ENCODE data around the gene CHTF18. TPM values are rescaled to one million over a fixed set of nuclear protein-coding genes. Genes with fewer than 3 reads are reported as not detected.

Gene CHTF18
- total RNA-seq, 6 experiments from 2014 or later: 2.9 to 7.8 (median 4.6) TPM

DNA sequence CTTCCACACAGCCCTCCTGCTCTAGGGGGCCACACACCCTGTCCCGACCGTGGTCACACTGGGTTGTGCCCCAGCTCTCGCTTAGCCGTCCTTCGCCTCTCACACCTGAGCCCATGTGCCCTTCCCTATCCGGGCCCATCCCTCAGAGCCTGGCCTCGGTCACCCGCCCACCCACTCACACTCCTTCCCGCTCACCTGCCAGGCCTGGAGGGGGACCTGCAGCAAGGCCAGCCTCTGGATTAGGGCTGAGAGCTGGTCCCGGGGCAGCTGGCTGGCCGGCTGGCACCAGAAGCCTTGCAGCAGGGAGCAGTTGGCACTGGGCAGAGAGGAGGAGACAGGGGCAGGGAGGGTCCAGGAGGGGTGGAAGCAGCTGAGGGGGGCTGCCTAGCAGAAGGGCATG is 10.0 kb upstream of the CHTF18 start:
- 50% methylated on average over 2 of the region's 11 CpGs for WGBS (ENCODE audit: insufficient coverage, low coverage, low lambda C conversion rate, missing lambda C conversion rate)
- Histone ChIP-seq H3K36me3 (no peaks in the 10 kb centered on the region), H3K27me3 (no peaks in the 10 kb centered on the region), H3K4me1 (no peaks in the 10 kb centered on the region), H3K27ac (no peak overlapping the region), H3K4me3 (no peak overlapping the region), H3K9me3 (no peaks in the 10 kb centered on the region)
- intact Hi-C loops (cut with DNase I): no loop called here
- DNase-seq (no peak), ATAC-seq (no peak)
- TF ChIP-seq, protein P1, sequence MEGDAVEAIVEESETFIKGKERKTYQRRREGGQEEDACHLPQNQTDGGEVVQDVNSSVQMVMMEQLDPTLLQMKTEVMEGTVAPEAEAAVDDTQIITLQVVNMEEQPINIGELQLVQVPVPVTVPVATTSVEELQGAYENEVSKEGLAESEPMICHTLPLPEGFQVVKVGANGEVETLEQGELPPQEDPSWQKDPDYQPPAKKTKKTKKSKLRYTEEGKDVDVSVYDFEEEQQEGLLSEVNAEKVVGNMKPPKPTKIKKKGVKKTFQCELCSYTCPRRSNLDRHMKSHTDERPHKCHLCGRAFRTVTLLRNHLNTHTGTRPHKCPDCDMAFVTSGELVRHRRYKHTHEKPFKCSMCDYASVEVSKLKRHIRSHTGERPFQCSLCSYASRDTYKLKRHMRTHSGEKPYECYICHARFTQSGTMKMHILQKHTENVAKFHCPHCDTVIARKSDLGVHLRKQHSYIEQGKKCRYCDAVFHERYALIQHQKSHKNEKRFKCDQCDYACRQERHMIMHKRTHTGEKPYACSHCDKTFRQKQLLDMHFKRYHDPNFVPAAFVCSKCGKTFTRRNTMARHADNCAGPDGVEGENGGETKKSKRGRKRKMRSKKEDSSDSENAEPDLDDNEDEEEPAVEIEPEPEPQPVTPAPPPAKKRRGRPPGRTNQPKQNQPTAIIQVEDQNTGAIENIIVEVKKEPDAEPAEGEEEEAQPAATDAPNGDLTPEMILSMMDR (IDR thresholded peaks at IDR 0.05): no peak
- TF ChIP-seq POLR2A (IDR thresholded peaks at IDR 0.05): no peak

DNA sequence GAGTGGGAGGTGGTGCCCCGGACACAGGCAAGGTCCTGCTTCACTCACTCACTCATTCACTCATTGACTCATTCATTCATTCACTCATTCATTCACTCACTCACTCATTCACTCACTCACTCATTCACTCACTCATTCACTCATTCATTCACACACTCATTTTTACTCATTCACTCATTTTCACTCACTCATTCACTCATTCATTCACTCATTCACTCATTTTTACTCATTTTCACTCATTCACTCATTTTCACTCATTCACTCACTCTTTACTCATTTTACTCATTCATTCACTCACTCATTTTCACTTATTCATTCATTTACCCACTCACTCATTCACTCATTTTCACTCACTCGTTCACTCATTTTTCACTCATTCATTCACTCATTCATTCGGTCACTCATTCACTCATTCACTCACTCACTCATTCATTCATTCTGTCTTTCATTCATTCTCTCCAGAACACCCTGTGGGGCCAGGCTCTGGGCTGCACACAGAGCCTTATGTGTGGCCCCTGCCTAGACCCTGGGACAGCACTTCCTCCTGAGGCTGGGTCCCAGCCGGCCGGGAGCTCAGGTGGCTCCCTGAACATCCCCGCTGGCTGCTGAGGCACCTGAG is 9.4 kb upstream of the CHTF18 start:
- TF ChIP-seq, protein P1 (IDR thresholded peaks at IDR 0.05): no peak
- TF ChIP-seq POLR2A (IDR thresholded peaks at IDR 0.05): no peak
- H3K27me3 ChIP-seq: no peaks in the 10 kb centered on the region
- DNase-seq (no peak), ATAC-seq (no peak)
- intact Hi-C loops (cut with DNase I): no loop called here
- WGBS (ENCODE audit: insufficient coverage, low coverage, low lambda C conversion rate, missing lambda C conversion rate): 68% methylated on average over 6 of the region's 6 CpGs
- no peaks in the 10 kb centered on the region for H3K4me1 ChIP-seq
- no peaks in the 10 kb centered on the region for H3K9me3 ChIP-seq
- no peak overlapping the region for H3K27ac ChIP-seq
- no peaks in the 10 kb centered on the region for H3K36me3 ChIP-seq
- H3K4me3 ChIP-seq: no peak overlapping the region

DNA sequence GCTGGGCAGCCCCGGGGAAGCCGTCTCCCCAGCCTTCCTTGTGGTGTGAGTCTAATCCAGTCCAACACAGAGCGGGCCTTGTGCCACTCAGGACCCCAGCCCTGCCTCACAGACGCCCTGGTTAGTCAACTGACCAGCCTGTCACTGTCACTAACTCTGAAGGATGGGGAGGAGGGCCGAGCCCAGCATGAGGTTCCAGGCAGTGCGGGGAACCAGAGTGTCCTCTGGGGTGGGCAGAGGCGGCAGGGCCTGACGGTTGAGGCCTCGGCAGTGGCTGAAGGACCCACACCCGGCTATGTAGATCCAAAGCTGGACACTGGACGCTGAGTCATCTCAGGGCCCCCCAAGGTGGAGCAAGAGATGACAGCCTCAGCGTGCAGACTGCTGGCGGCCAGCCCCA is 8.9 kb upstream of the CHTF18 start:
- 80% methylated on average over 1 of the region's 13 CpGs for WGBS (ENCODE audit: insufficient coverage, low coverage, low lambda C conversion rate, missing lambda C conversion rate)
- Histone ChIP-seq H3K4me3 (no peak overlapping the region), H3K4me1 (no peaks in the 10 kb centered on the region), H3K9me3 (no peaks in the 10 kb centered on the region), H3K27ac (no peak overlapping the region), H3K27me3 (no peaks in the 10 kb centered on the region), H3K36me3 (no peaks in the 10 kb centered on the region)
- TF ChIP-seq, protein P1 (IDR thresholded peaks at IDR 0.05): no peak
- no peak for TF ChIP-seq POLR2A (IDR thresholded peaks at IDR 0.05)
- ATAC-seq: no peak
- no peak for DNase-seq
- intact Hi-C loops (cut with DNase I): no loop called here

DNA sequence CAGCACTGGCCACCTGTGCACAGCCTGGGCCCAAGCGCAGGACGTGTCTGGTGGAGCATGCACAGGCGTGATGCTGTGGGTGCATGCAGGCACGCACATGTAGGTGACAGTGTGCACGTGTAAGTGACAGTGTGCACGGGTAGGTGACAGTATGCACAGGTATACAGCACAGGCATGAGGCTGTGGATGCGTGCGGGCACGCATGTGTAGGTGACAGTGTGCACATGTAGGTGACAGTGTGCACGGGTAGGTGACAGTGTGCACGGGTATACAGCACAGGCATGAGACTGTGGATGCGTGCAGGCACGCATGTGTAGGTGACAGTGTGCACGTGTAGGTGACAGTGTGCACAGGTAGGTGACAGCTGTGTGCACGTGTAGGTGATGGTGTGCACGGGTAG is 8.1 kb upstream of the CHTF18 start:
- Histone ChIP-seq H3K36me3 (no peaks in the 10 kb centered on the region), H3K27me3 (no peaks in the 10 kb centered on the region), H3K9me3 (no peaks in the 10 kb centered on the region), H3K27ac (no peak overlapping the region), H3K4me1 (no peaks in the 10 kb centered on the region), H3K4me3 (no peak overlapping the region)
- intact Hi-C loops (cut with DNase I): loop anchor here in 1 of 2 donors (5.0 kb wide), 1 partner anchor 73 kb away; the partner anchor contains the start of gene FBXL16
- ATAC-seq (no peak), DNase-seq (no peak)
- 67% methylated on average over 14 of the region's 16 CpGs for WGBS (ENCODE audit: insufficient coverage, low coverage, low lambda C conversion rate, missing lambda C conversion rate)
- TF ChIP-seq POLR2A (IDR thresholded peaks at IDR 0.05): no peak

DNA sequence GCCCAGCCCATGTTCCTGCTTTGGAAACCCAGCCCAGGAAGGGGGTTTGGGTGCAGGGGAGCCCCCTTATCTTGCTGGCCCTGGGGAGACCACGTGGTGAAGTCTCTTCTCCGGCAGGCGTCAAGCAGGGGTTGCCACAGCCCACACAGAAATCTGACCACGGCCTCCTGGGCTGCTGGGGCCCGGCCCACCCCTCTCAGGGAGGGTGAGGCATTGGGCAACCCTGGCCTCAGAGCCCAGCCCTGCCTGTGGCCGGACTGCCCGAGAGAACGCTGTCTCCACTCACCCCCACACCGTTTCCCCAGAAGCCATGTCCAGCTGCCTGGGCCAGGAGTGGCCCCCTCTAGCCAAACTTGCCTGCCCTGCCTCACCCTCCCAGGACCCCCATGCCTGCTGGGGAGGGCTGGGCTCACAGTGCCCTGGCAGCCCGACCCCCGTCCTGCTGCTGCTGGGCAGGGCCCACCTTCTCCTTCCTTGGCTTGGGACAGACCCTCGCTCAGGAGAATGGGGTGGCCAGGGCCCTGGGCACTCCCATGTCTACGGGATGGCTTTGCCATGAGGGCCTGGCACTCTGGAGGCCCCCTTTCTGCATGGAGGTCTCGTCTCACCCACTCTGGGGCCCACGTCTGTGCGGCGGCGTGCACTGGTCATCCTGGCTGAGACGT is 6.9 kb upstream of the CHTF18 start:
- WGBS (ENCODE audit: insufficient coverage, low coverage, low lambda C conversion rate, missing lambda C conversion rate): 47% methylated on average over 7 of the region's 19 CpGs
- no peaks in the 10 kb centered on the region for H3K9me3 ChIP-seq
- intact Hi-C loops (cut with DNase I): loop anchor here in 1 of 2 donors (5.0 kb wide), 1 partner anchor 74 kb away; the partner anchor contains the start of gene FBXL16
- no peak overlapping the region for H3K4me3 ChIP-seq
- no peaks in the 10 kb centered on the region for H3K36me3 ChIP-seq
- H3K27ac ChIP-seq: no peak overlapping the region
- no peaks in the 10 kb centered on the region for H3K4me1 ChIP-seq
- DNase-seq: no peak
- no peak for ATAC-seq
- TF ChIP-seq, protein P1 (IDR thresholded peaks at IDR 0.05): no peak
- TF ChIP-seq POLR2A (IDR thresholded peaks at IDR 0.05): no peak
- no peaks in the 10 kb centered on the region for H3K27me3 ChIP-seq

All from right lobe of liver (tissue), 6 donors.